GM18499 (cell line): ENCODE results near the gene METAP1D.

Source experiments
- ATAC-seq: cut with Tn5 transposase; IDR thresholded peaks from one replicate; pipeline ENCODE4 v1.9.1; 2021; ENCODE audit warnings: moderate number of reproducible peaks; ENCODE audit not compliant: insufficient read depth, unreplicated experiment

Gene METAP1D

GRCh38 chr2:172089005-172089504, 89.3 kb downstream of the METAP1D start:
- no peak for ATAC-seq

GRCh38 chr2:172089633-172090032, 89.9 kb downstream of the METAP1D start:
- ATAC-seq = no peak

- ATAC-seq = no peak
These were observed 90.5 kb downstream of the METAP1D start for GRCh38 chr2:172090044-172090961.

- no peak for ATAC-seq
These were observed 91.4 kb downstream of the METAP1D start for GRCh38 chr2:172091000-172091641.

GRCh38 chr2:172091761-172092566, 92.2 kb downstream of the METAP1D start:
- ATAC-seq = no peak

GRCh38 chr2:172092716-172093415, 93.1 kb downstream of the METAP1D start:
- ATAC-seq = no peak

GRCh38 chr2:172093416-172094293, 93.9 kb downstream of the METAP1D start:
- no peak for ATAC-seq

GRCh38 chr2:172094294-172095145, 94.8 kb downstream of the METAP1D start:
- no peak for ATAC-seq

GRCh38 chr2:172095146-172095904, 95.6 kb downstream of the METAP1D start:
- ATAC-seq = no peak

GRCh38 chr2:172095905-172096625, 96.3 kb downstream of the METAP1D start:
- ATAC-seq = no peak

- ATAC-seq = no peak
These were observed 97.1 kb downstream of the METAP1D start for GRCh38 chr2:172096626-172097547.

GRCh38 chr2:172097557-172098131, 97.9 kb downstream of the METAP1D start:
- no peak for ATAC-seq

- no peak for ATAC-seq
These were observed 98.5 kb downstream of the METAP1D start for GRCh38 chr2:172098287-172098649.

GRCh38 chr2:172098650-172099471, 99.1 kb downstream of the METAP1D start:
- ATAC-seq = no peak
